ENCODE results near the gene KMT2B. TPM values are rescaled to one million over a fixed set of nuclear protein-coding genes. Genes with fewer than 3 reads are reported as not detected.

Gene KMT2B
- total RNA-seq, 1 donor from 2014 or later: 70.2 TPM

DNA sequence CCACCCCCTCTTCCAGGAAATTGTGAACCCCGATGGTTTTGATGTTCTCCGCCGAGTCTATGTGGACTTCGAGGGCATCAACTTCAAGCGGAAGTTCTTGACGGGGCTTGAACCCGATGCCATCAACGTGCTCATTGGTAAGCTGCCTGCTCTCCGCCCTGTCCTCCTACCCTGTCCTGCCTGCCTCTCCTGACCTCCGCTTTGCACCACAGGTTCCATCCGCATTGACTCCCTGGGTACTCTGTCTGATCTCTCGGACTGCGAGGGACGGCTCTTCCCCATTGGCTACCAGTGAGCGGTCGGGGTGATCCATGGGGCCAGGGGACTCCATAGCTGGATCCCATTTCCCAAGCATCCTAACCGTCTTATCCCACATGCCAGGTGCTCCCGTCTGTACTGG lies 12.5 kb downstream of the KMT2B start:
- H3K9me3 Mint-ChIP-seq (ENCODE audit: low read depth): no peaks in the 10 kb centered on the region
- TF ChIP-seq, protein P1, sequence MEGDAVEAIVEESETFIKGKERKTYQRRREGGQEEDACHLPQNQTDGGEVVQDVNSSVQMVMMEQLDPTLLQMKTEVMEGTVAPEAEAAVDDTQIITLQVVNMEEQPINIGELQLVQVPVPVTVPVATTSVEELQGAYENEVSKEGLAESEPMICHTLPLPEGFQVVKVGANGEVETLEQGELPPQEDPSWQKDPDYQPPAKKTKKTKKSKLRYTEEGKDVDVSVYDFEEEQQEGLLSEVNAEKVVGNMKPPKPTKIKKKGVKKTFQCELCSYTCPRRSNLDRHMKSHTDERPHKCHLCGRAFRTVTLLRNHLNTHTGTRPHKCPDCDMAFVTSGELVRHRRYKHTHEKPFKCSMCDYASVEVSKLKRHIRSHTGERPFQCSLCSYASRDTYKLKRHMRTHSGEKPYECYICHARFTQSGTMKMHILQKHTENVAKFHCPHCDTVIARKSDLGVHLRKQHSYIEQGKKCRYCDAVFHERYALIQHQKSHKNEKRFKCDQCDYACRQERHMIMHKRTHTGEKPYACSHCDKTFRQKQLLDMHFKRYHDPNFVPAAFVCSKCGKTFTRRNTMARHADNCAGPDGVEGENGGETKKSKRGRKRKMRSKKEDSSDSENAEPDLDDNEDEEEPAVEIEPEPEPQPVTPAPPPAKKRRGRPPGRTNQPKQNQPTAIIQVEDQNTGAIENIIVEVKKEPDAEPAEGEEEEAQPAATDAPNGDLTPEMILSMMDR (IDR thresholded peaks at IDR 0.05; ENCODE audit: unreplicated experiment): no peak
- no peaks in the 10 kb centered on the region for H3K27me3 Mint-ChIP-seq
- H3K4me3 Mint-ChIP-seq (ENCODE audit: low read depth): no peak overlapping the region
- no peak overlapping the region for H3K27ac Mint-ChIP-seq
- H3K36me3 Mint-ChIP-seq (ENCODE audit: insufficient read depth): peaks cover 29% of the 10 kb centered on the region
- DNase-seq (ENCODE audit: low spot score, unreplicated experiment): no peak
- H3K4me1 Mint-ChIP-seq (ENCODE audit: low read depth): no peaks in the 10 kb centered on the region

DNA sequence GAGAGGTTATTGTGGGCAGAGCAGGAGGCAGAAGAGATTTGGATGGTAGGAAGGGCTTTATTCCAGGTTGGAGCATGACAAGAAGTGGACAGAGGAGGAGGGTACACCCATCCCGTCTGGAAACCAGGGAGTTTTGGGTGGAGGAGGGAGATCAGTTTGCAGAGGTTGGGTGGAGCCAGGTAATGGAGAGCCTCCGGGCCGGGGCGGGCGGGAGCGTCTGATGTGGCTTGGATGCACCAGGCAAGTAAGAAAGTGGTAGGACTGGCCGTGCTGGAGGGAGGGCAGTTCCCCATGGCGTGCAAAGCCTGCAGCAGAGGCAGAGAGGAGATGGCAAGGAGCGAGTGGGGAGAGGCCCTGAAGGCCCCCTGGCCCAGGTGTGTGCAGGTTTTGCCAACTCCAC lies 13.6 kb downstream of the KMT2B start:
- no peaks in the 10 kb centered on the region for H3K27me3 Mint-ChIP-seq
- no peak overlapping the region for H3K27ac Mint-ChIP-seq
- TF ChIP-seq, protein P1 (IDR thresholded peaks at IDR 0.05; ENCODE audit: unreplicated experiment): no peak
- no peaks in the 10 kb centered on the region for H3K9me3 Mint-ChIP-seq (ENCODE audit: low read depth)
- H3K4me3 Mint-ChIP-seq (ENCODE audit: low read depth): no peak overlapping the region
- H3K4me1 Mint-ChIP-seq (ENCODE audit: low read depth): no peaks in the 10 kb centered on the region
- no peak for DNase-seq (ENCODE audit: low spot score, unreplicated experiment)
- H3K36me3 Mint-ChIP-seq (ENCODE audit: insufficient read depth): peaks cover 29% of the 10 kb centered on the region

DNA sequence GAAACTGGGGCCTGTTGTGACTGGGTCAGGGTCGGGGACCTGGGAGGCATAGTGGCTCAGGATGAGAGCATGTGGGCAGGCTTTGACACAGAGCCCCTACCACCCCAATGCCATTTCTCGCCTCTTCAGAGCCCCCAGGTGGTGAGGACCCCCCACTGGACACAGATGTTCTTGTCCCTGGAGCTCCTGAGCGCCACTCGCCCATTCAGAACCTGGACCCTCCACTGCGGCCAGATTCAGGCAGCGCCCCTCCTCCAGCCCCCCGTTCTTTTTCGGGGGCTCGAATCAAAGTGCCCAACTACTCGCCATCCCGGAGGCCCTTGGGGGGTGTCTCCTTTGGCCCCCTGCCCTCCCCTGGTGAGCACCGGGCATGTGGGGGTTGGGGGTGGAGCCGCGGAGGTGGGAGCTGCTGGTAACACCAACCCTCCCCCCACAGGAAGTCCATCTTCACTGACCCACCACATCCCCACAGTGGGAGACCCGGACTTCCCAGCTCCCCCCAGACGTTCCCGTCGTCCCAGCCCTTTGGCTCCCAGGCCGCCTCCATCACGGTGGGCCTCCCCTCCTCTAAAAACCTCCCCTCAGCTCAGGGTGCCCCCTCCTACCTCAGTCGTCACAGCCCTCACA lies 14.1 kb downstream of the KMT2B start:
- no peaks in the 10 kb centered on the region for H3K9me3 Mint-ChIP-seq (ENCODE audit: low read depth)
- DNase-seq (ENCODE audit: low spot score, unreplicated experiment): no peak
- H3K4me3 Mint-ChIP-seq (ENCODE audit: low read depth): no peak overlapping the region
- no peaks in the 10 kb centered on the region for H3K27me3 Mint-ChIP-seq
- TF ChIP-seq, protein P1 (IDR thresholded peaks at IDR 0.05; ENCODE audit: unreplicated experiment): no peak
- no peak overlapping the region for H3K27ac Mint-ChIP-seq
- H3K36me3 Mint-ChIP-seq (ENCODE audit: insufficient read depth): peaks cover 32% of the 10 kb centered on the region
- no peaks in the 10 kb centered on the region for H3K4me1 Mint-ChIP-seq (ENCODE audit: low read depth)

DNA sequence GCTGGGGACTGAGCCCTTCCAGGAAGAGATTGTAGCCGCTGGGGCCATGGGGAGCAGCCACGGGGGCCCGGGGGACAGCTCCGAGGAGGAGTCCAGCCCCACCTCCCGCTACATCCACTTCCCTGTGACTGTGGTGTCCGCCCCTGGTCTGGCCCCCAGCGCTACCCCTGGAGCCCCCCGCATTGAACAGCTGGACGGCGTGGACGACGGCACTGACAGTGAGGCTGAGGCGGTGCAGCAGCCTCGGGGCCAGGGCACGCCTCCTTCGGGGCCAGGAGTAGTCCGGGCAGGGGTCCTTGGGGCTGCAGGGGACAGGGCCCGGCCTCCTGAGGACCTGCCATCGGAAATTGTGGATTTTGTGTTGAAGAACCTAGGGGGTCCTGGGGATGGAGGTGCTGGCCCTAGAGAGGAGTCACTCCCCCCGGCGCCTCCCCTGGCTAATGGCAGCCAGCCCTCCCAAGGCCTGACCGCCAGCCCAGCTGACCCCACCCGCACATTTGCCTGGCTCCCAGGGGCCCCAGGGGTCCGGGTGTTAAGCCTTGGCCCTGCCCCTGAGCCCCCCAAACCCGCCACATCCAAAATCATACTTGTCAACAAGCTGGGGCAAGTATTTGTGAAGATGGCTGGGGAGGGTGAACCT lies 14.9 kb downstream of the KMT2B start:
- Mint-ChIP-seq H3K27ac (no peak overlapping the region), H3K27me3 (no peaks in the 10 kb centered on the region), H3K9me3 (ENCODE audit: low read depth) (no peaks in the 10 kb centered on the region), H3K4me3 (ENCODE audit: low read depth) (no peak overlapping the region), H3K4me1 (ENCODE audit: low read depth) (no peaks in the 10 kb centered on the region), H3K36me3 (ENCODE audit: insufficient read depth) (peaks cover 32% of the 10 kb centered on the region)
- DNase-seq (ENCODE audit: low spot score, unreplicated experiment): no peak
- TF ChIP-seq, protein P1 (IDR thresholded peaks at IDR 0.05; ENCODE audit: unreplicated experiment): no peak

DNA sequence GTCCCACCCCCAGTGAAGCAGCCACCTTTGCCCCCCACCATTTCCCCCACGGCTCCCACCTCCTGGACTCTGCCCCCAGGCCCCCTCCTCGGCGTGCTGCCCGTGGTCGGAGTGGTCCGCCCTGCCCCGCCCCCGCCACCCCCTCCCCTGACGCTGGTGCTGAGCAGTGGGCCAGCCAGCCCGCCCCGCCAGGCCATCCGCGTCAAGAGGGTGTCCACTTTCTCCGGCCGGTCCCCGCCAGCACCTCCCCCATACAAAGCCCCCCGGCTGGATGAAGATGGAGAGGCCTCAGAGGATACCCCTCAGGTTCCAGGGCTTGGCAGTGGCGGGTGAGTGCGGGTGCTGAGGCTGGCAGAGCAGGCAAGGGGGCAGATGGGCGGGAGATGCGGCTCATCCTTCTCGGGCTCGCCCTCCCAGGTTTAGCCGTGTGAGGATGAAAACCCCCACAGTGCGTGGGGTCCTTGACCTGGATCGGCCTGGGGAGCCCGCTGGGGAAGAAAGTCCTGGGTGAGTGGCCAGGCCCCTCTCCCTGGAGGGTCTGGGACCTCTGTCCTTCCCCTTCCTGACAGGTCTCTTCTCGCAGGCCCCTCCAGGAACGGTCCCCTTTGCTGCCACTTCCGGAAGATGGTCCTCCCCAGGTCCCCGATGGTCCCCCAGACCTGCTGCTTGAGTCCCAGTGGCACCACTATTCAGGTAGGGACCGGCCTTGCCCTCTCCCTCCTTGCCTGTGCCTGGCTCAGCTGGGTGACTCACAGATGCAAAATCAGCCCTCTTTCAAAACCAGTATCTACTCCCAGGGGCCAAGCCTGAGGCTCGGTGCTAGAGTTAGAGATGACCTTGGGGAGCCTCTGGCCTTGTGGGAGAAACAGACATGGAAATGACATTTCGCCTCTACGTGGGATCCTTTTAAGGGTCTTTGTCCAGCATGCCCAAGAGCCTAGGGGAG lies 15.7 kb downstream of the KMT2B start:
- no peaks in the 10 kb centered on the region for H3K27me3 Mint-ChIP-seq
- DNase-seq (ENCODE audit: low spot score, unreplicated experiment): no peak
- H3K4me1 Mint-ChIP-seq (ENCODE audit: low read depth): no peaks in the 10 kb centered on the region
- no peaks in the 10 kb centered on the region for H3K9me3 Mint-ChIP-seq (ENCODE audit: low read depth)
- TF ChIP-seq, protein P1 (IDR thresholded peaks at IDR 0.05; ENCODE audit: unreplicated experiment): no peak
- peaks cover 32% of the 10 kb centered on the region for H3K36me3 Mint-ChIP-seq (ENCODE audit: insufficient read depth)
- H3K27ac Mint-ChIP-seq: no peak overlapping the region
- no peak overlapping the region for H3K4me3 Mint-ChIP-seq (ENCODE audit: low read depth)
